IMR-90 (cell line): ENCODE measurements around the gene PDGFD.

Experiments used
- CEBPB ChIP-seq: IDR thresholded peaks from 2 replicates; pipeline ENCODE4 v1.6.1; 2012; ENCODE audit warnings: low read depth, low read length, improper control_type of control experiment
- CTCF ChIP-seq: conservative IDR thresholded peaks from 2 replicates; pipeline ENCODE4 v1.5.1; 2012; ENCODE audit warnings: mild to moderate bottlenecking, low read depth, low read length, improper control_type of control experiment
- RCOR1 ChIP-seq: IDR thresholded peaks from 2 replicates; pipeline ENCODE4 v1.6.1; 2012; ENCODE audit warnings: mild to moderate bottlenecking, low read length, improper control_type of control experiment; ENCODE audit not compliant: insufficient replicate concordance

GRCh38 chr11:103889679-103890078, 274.3 kb downstream of the PDGFD start:
- TF ChIP-seq CTCF (no peak), RCOR1 (no peak), CEBPB (no peak)
